Astrocyte (in vitro differentiated cells and primary cell): ENCODE measurements around the gene EIF2S2. TPM values are rescaled to one million over a fixed set of nuclear protein-coding genes. Genes with fewer than 3 reads are reported as not detected.

Experiments used
- DNase-seq: peaks from one replicate; pipeline ENCODE4 v3.0.0-alpha.2; 2010; ENCODE audit warnings: low read depth
- FAIRE-seq: peaks from 2 replicates; lab custom pipeline; 2011; peaks lifted over from hg19 to GRCh38; lab: Jason Lieb, UNC
- H2AFZ ChIP-seq: 2 replicates; pipeline ENCODE4 v1.6.0; 2012; ENCODE audit warnings: low read depth, low read length, inconsistent platforms
- H3K27ac ChIP-seq: 2 replicates; pipeline ENCODE4 v1.5.1; 2011; ENCODE audit warnings: low read depth, low read length, inconsistent platforms
- H3K27me3 ChIP-seq: 2 replicates; pipeline ENCODE4 v1.6.0; 2011; ENCODE audit warnings: low read length, inconsistent platforms; ENCODE audit not compliant: insufficient read depth
- H3K36me3 ChIP-seq: 2 replicates; pipeline ENCODE4 v1.5.1; 2011; ENCODE audit warnings: low read length, inconsistent platforms; ENCODE audit not compliant: insufficient read depth
- H3K4me1 ChIP-seq: 2 replicates; pipeline ENCODE4 v1.5.1; 2011; ENCODE audit warnings: low read length, inconsistent platforms; ENCODE audit not compliant: insufficient read depth
- H3K4me2 ChIP-seq: 2 replicates; pipeline ENCODE4 v1.6.0; 2012; ENCODE audit warnings: low read length, inconsistent platforms
- H3K4me3 ChIP-seq: 2 replicates; pipeline ENCODE4 v1.5.1; 2011; ENCODE audit warnings: low read depth, mild to moderate bottlenecking, low read length, inconsistent platforms; ENCODE audit not compliant: insufficient read depth
- H3K79me2 ChIP-seq: 2 replicates; pipeline ENCODE4 v1.6.0; 2012; ENCODE audit warnings: mild to moderate bottlenecking, low read length, inconsistent platforms; ENCODE audit not compliant: insufficient read depth
- H3K9ac ChIP-seq: 2 replicates; pipeline ENCODE4 v1.6.0; 2012; ENCODE audit warnings: mild to moderate bottlenecking, low read length, inconsistent platforms
- H3K9me3 ChIP-seq: 2 replicates; pipeline ENCODE4 v1.5.1; 2012; ENCODE audit warnings: low read depth, mild to moderate bottlenecking, low read length, inconsistent platforms; ENCODE audit not compliant: insufficient read depth
- H4K20me1 ChIP-seq: 2 replicates; pipeline ENCODE4 v1.6.0; 2012; ENCODE audit warnings: low read length, inconsistent platforms; ENCODE audit not compliant: insufficient read depth
- H3K27ac Mint-ChIP-seq: one replicate; pipeline ENCODE4 v1.8.0; 2021; ENCODE audit warnings: mild to moderate bottlenecking, mixed read lengths; ENCODE audit not compliant: unreplicated experiment
- H3K27me3 Mint-ChIP-seq: one replicate; pipeline ENCODE4 v1.8.0; 2021; ENCODE audit warnings: low read depth, mixed read lengths; ENCODE audit not compliant: unreplicated experiment
- H3K36me3 Mint-ChIP-seq: one replicate; pipeline ENCODE4 v1.8.0; 2021; ENCODE audit warnings: low read depth, mixed read lengths; ENCODE audit not compliant: unreplicated experiment
- H3K4me1 Mint-ChIP-seq: one replicate; pipeline ENCODE4 v1.8.0; 2021; ENCODE audit warnings: low read depth, mixed read lengths; ENCODE audit not compliant: unreplicated experiment
- H3K4me3 Mint-ChIP-seq: one replicate; pipeline ENCODE4 v1.8.0; 2021; ENCODE audit warnings: mild to moderate bottlenecking, moderate library complexity, mixed read lengths; ENCODE audit not compliant: unreplicated experiment
- H3K9me3 Mint-ChIP-seq: one replicate; pipeline ENCODE4 v1.8.0; 2021; ENCODE audit warnings: mild to moderate bottlenecking, mixed read lengths; ENCODE audit not compliant: unreplicated experiment
- EZH2 ChIP-seq: IDR thresholded peaks from 2 replicates; pipeline ENCODE4 v1.6.1; 2012; ENCODE audit warnings: mild to moderate bottlenecking, low read length, inconsistent platforms; ENCODE audit not compliant: insufficient read depth
- total RNA-seq: library from RNA; stranded (reverse); gene quantifications from 2 replicates; pipeline ENCODE4 v1.2.1, GENCODE V29; 2021
- TF ChIP-seq, protein P1 (sequence below): IDR thresholded peaks from 2 replicates; pipeline ENCODE4 v1.5.1; 2011; ENCODE audit warnings: low read depth, mild to moderate bottlenecking, inconsistent platforms, low read length, moderate library complexity; ENCODE audit not compliant: insufficient read depth

The EIF2S2 gene
- total RNA-seq, 1 donor from 2014 or later, result 122 TPM

DNA sequence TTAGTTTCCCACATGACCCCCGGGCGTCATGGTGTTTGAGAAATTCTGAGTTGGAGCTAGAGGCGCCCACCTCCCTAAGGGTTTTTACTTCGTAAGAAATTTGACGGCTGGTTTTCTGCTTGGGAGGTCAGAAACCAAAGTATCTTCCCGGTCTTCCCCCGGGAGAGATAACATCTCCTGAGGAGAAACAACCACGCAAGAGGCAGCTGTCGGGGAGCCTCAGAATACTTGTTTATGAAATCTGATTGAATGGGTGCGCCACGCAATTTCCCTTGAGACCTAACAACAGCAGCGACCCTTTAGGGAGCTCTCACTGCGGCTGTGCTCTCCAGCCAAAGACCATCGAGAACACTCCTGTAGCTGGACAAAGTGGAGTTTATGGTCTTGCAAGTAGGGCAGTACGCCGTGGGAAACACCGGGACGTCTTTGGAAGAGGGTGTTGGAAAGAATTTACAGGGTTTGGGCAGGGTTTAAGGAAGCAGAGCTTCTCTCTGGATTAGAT is 608 bp upstream of the EIF2S2 start:
- FAIRE-seq (no peak), DNase-seq (peak; percentile 22)
- H3K4me1 ChIP-seq, result peaks cover 10% of the 10 kb centered on the region
- Mint-ChIP-seq H3K36me3 (peaks cover 15% of the 10 kb centered on the region), H3K4me3 (peak overlapping the region; percentile 100), H3K4me1 (peaks cover 22% of the 10 kb centered on the region), H3K27ac (peak overlapping the region; percentile 82), H3K27me3 (no peaks in the 10 kb centered on the region), H3K9me3 (no peaks in the 10 kb centered on the region)
- H3K79me2 ChIP-seq, result peaks cover 44% of the 10 kb centered on the region
- no peak for TF ChIP-seq EZH2
- TF ChIP-seq, protein P1, sequence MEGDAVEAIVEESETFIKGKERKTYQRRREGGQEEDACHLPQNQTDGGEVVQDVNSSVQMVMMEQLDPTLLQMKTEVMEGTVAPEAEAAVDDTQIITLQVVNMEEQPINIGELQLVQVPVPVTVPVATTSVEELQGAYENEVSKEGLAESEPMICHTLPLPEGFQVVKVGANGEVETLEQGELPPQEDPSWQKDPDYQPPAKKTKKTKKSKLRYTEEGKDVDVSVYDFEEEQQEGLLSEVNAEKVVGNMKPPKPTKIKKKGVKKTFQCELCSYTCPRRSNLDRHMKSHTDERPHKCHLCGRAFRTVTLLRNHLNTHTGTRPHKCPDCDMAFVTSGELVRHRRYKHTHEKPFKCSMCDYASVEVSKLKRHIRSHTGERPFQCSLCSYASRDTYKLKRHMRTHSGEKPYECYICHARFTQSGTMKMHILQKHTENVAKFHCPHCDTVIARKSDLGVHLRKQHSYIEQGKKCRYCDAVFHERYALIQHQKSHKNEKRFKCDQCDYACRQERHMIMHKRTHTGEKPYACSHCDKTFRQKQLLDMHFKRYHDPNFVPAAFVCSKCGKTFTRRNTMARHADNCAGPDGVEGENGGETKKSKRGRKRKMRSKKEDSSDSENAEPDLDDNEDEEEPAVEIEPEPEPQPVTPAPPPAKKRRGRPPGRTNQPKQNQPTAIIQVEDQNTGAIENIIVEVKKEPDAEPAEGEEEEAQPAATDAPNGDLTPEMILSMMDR, result no peak
- H4K20me1 ChIP-seq, result peaks cover 40% of the 10 kb centered on the region
- peaks cover 3% of the 10 kb centered on the region for H3K27me3 ChIP-seq
- peak overlapping the region; percentile 98 for H3K9ac ChIP-seq
- H2AFZ ChIP-seq, result peak overlapping the region; percentile 96
- H3K36me3 ChIP-seq, result peaks cover 6% of the 10 kb centered on the region
- peak overlapping the region; percentile 89 for H3K4me2 ChIP-seq
- peak overlapping the region; percentile 95 for H3K27ac ChIP-seq
- no peaks in the 10 kb centered on the region for H3K9me3 ChIP-seq
- H3K4me3 ChIP-seq, result peak overlapping the region; percentile 91

DNA sequence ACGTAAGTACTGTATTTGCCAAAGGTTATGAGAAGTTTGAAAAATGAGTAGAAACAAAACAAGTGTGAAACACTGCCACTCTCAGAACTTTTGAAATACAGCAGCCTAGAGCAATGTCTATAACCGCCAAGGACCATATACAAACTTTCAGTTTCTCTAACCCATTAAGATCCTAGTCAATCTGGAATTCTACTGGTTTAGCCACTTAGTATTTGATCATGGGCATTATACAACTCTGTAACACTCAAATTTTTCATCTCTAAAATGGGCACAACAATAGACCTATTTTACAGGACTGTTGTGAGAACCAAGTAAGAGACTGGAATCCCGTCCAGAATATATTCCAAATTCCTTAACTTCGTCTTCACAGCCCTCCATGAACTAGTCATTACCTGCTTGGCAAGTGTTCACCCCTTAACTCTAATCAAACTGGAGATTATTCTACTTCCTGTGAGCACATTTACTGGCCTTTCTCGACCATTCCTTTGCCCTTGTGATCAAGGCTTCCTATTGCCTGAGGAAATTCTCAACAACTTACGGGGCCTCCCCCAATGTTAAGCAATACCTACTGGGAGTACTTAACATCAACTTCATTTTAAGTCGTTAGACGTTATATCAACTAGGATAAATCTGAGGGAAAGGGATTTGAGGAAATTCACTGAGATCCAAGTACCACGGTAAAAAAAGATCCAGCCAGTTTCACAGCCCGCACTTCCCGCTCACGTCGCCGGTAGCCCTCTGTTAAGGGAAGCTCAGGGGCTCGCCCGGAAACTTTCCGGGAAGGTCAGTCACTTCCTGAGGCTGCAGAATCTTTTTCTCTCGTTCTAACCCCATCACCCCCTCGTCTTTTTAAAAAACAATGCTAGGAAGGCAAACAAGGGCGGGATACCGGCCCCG is 1.1 kb downstream of the EIF2S2 start:
- Mint-ChIP-seq H3K36me3 (peaks cover 15% of the 10 kb centered on the region), H3K9me3 (no peaks in the 10 kb centered on the region), H3K4me1 (peaks cover 27% of the 10 kb centered on the region), H3K27ac (peak overlapping the region; percentile 94), H3K27me3 (no peaks in the 10 kb centered on the region), H3K4me3 (peak overlapping the region; percentile 100)
- H3K79me2 ChIP-seq, result peaks cover 61% of the 10 kb centered on the region
- no peak for TF ChIP-seq EZH2
- TF ChIP-seq, protein P1, result no peak
- H3K4me3 ChIP-seq, result peak overlapping the region; percentile 91
- H2AFZ ChIP-seq, result no peak overlapping the region
- no peaks in the 10 kb centered on the region for H3K27me3 ChIP-seq
- peaks cover 9% of the 10 kb centered on the region for H3K36me3 ChIP-seq
- peaks cover 10% of the 10 kb centered on the region for H3K4me1 ChIP-seq
- H3K9me3 ChIP-seq, result no peaks in the 10 kb centered on the region
- H3K27ac ChIP-seq, result peak overlapping the region; percentile 95
- no peak for FAIRE-seq
- peak; percentile 71 for DNase-seq
- peak overlapping the region; percentile 89 for H3K4me2 ChIP-seq
- H3K9ac ChIP-seq, result peak overlapping the region; percentile 98
- H4K20me1 ChIP-seq, result peaks cover 57% of the 10 kb centered on the region
